Caco-2 (cell line): ENCODE results near the gene KCNC1. TPM values are rescaled to one million over a fixed set of nuclear protein-coding genes. Genes with fewer than 3 reads are reported as not detected.

Source experiments
- BruUV-seq: library from RNA; stranded (reverse); fragments of 400-500 nt; replicated peaks from 2 replicates; lab custom pipeline; 2021; lab: Mats Ljungman, UMichigan
- CTCF ChIA-PET: fragments of 300-600 bp; sonication (Branson Sonifier 250); formaldehyde crosslinking; loops from one replicate; lab custom pipeline; 2022; ENCODE audit warnings: antibody characterized with exemption; lab: Charles Lee
- POLR2A ChIA-PET: fragments of 300-600 bp; sonication (Branson Sonifier 250); formaldehyde crosslinking; loops from one replicate; lab custom pipeline; 2022; ENCODE audit warnings: antibody characterized with exemption; lab: Charles Lee
- DNase-seq, 2 experiments: peaks; one replicate each; pipeline versions ENCODE4 v3.0.0 to v3.0.0-alpha.2; 2020 to 2022
- H3K27me3 ChIP-seq: replicated peaks from 2 replicates; pipeline ENCODE4 v1.6.0; 2011; ENCODE audit warnings: low read length; ENCODE audit not compliant: control insufficient read depth, insufficient read depth
- H3K36me3 ChIP-seq: 2 replicates; pipeline ENCODE4 v1.5.1; 2011; ENCODE audit warnings: low read length; ENCODE audit not compliant: control insufficient read depth, insufficient read depth
- H3K4me1 ChIP-seq: fragments of 250-450 bp; sonication (Bioruptor Pico); 2 replicates; pipeline ENCODE4 v1.5.1; 2020; ENCODE audit warnings: mild to moderate bottlenecking
- H3K4me3 ChIP-seq: 2 replicates; pipeline ENCODE4 v1.5.1; 2011; ENCODE audit warnings: low read depth, mild to moderate bottlenecking, control low read depth, low read length
- H3K9me3 ChIP-seq: fragments of 250-450 bp; sonication (Bioruptor Pico); 2 replicates; pipeline ENCODE4 v1.5.1; 2020; ENCODE audit warnings: mild to moderate bottlenecking, moderate library complexity
- H3K27ac Mint-ChIP-seq: one replicate; pipeline ENCODE4 v1.8.0; 2022; ENCODE audit warnings: mixed read lengths; ENCODE audit not compliant: unreplicated experiment
- H3K27me3 Mint-ChIP-seq: one replicate; pipeline ENCODE4 v1.8.0; 2022; ENCODE audit warnings: mixed read lengths; ENCODE audit not compliant: insufficient read depth, unreplicated experiment
- H3K36me3 Mint-ChIP-seq: one replicate; pipeline ENCODE4 v1.8.0; 2022; ENCODE audit warnings: mild to moderate bottlenecking, mixed read lengths; ENCODE audit not compliant: insufficient read depth, unreplicated experiment
- H3K4me1 Mint-ChIP-seq: one replicate; pipeline ENCODE4 v1.8.0; 2022; ENCODE audit warnings: low read depth, mixed read lengths; ENCODE audit not compliant: unreplicated experiment
- H3K4me3 Mint-ChIP-seq: one replicate; pipeline ENCODE4 v1.8.0; 2022; ENCODE audit warnings: mild to moderate bottlenecking, moderate library complexity, mixed read lengths; ENCODE audit not compliant: unreplicated experiment
- H3K9me3 Mint-ChIP-seq: one replicate; pipeline ENCODE4 v1.8.0; 2022; ENCODE audit warnings: mixed read lengths; ENCODE audit not compliant: unreplicated experiment
- intact Hi-C: fragments of 100-400 bp; cut with micrococcal nuclease; formaldehyde crosslinking; loops from one replicate; pipeline ENCODE4 v1.10.0; 2022; ENCODE audit not compliant: unreplicated experiment
- total RNA-seq: library from RNA; stranded (reverse); gene quantifications from 2 replicates; pipeline ENCODE4 v1.2.3, GENCODE V29; 2022
- TF ChIP-seq, protein P1 (sequence below), 2 experiments: fragments of 200-600 bp in 1 of 2; IDR thresholded peaks; 1 replicate in 1 of 2; 2 replicates in 1 of 2; pipeline versions ENCODE4 v1.5.1 to v1.8.0; 2011 to 2022; ENCODE audit warnings: antibody characterized with exemption in 1 of 2, control low read depth in 1 of 2, inconsistent platforms in 1 of 2, low read depth in 1 of 2, low read length in 1 of 2, mild to moderate bottlenecking in 1 of 2, moderate library complexity in 1 of 2; ENCODE audit not compliant: insufficient read depth in 1 of 2, severe bottlenecking in 1 of 2, unreplicated experiment in 1 of 2

The KCNC1 gene
- total RNA-seq, 1 experiment from 2014 or later: 0.07 TPM

DNA sequence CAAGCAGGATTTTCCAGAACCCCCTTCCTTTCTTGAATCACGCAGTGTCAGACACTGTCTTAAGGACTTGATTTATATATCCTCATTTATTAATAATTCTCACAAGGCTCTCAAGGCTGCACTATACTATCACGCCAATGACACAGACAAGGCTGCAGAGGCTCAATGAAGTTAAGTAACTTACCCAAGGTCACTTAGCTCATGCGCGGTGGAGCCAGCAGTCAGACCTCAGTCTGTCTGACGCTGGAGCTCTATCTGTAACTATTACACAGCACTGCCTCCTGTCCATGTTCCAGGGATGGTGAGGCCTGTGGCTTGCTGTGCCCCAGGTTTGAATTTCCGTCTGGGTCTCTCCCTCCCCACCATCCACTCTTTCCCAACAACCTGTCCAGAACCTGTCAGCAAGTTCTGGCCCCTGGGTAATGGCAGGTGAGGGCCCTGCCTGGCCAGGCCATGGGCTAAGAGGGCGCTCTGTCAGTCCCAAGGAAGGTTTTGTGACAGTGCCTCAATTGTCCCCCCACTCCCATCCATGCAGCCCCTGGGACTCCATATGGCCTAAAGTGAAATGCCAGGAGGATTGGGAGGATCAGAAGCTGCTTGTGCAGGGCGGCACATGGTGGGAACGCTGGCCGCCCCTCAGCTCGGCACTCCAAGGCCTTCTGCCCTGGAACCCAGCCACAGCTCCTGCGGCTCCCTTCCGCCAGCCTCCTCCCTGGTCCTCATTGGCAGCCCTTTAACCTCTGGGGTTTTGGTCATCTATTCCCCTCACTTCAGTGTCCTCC is 8.6 kb downstream of the KCNC1 start:
- H3K4me1 ChIP-seq: no peaks in the 10 kb centered on the region
- H3K4me3 ChIP-seq: no peak overlapping the region
- Mint-ChIP-seq H3K27me3 (peaks cover 20% of the 10 kb centered on the region), H3K4me1 (no peaks in the 10 kb centered on the region), H3K4me3 (no peak overlapping the region), H3K36me3 (no peaks in the 10 kb centered on the region), H3K27ac (no peak overlapping the region), H3K9me3 (no peaks in the 10 kb centered on the region)
- H3K36me3 ChIP-seq: no peaks in the 10 kb centered on the region
- no peaks in the 10 kb centered on the region; the same call in 1 of the 2 replicates for H3K27me3 ChIP-seq
- peak in 1 of 2 experiments; percentile 9 for DNase-seq
- intact Hi-C loops: no loop called here
- ChIA-PET POLR2A (no interaction called here), CTCF (interaction anchor here (0.8 kb wide), 1 partner anchor 12 kb away, joined by 3 read pairs; no protein-coding TSS in a partner anchor)
- no TSS peak for BruUV-seq
- no peaks in the 10 kb centered on the region for H3K9me3 ChIP-seq
- TF ChIP-seq, protein P1, sequence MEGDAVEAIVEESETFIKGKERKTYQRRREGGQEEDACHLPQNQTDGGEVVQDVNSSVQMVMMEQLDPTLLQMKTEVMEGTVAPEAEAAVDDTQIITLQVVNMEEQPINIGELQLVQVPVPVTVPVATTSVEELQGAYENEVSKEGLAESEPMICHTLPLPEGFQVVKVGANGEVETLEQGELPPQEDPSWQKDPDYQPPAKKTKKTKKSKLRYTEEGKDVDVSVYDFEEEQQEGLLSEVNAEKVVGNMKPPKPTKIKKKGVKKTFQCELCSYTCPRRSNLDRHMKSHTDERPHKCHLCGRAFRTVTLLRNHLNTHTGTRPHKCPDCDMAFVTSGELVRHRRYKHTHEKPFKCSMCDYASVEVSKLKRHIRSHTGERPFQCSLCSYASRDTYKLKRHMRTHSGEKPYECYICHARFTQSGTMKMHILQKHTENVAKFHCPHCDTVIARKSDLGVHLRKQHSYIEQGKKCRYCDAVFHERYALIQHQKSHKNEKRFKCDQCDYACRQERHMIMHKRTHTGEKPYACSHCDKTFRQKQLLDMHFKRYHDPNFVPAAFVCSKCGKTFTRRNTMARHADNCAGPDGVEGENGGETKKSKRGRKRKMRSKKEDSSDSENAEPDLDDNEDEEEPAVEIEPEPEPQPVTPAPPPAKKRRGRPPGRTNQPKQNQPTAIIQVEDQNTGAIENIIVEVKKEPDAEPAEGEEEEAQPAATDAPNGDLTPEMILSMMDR (IDR thresholded peaks at IDR 0.05; ENCODE audit: insufficient read depth in 1 of 2, low read depth in 1 of 2, low read length in 1 of 2, severe bottlenecking in 1 of 2, unreplicated experiment in 1 of 2): no peak

DNA sequence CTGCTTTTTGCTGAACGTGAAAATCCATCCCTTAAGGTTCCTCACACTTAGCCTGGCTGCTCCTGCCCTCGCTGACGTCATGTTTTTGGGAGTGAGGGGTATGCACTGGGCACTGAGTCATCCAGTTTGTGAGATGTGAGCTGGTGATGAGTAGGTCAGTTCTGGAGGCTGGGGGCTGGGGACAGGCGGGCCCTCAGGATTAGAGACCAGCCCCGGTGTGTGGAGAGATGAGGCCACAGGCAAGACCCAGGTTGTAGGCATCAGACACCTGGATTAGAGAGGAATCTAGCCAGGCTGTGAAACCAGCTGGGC is 9.2 kb downstream of the KCNC1 start:
- no peaks in the 10 kb centered on the region for H3K4me1 Mint-ChIP-seq
- DNase-seq: no peak
- H3K27ac Mint-ChIP-seq: no peak overlapping the region
- no peaks in the 10 kb centered on the region for H3K36me3 Mint-ChIP-seq
- Histone ChIP-seq H3K4me3 (no peak overlapping the region), H3K4me1 (no peaks in the 10 kb centered on the region), H3K36me3 (no peaks in the 10 kb centered on the region), H3K27me3 (no peaks in the 10 kb centered on the region; the same call in 1 of the 2 replicates), H3K9me3 (no peaks in the 10 kb centered on the region)
- CTCF ChIA-PET: interaction anchor here (1.3 kb wide), 1 partner anchor 13 kb away, joined by 8 read pairs; no protein-coding TSS in a partner anchor
- BruUV-seq: no TSS peak
- POLR2A ChIA-PET: no interaction called here
- TF ChIP-seq, protein P1 (IDR thresholded peaks at IDR 0.05; ENCODE audit: insufficient read depth in 1 of 2, low read depth in 1 of 2, low read length in 1 of 2, severe bottlenecking in 1 of 2, unreplicated experiment in 1 of 2): no peak
- H3K9me3 Mint-ChIP-seq: no peaks in the 10 kb centered on the region
- peaks cover 20% of the 10 kb centered on the region for H3K27me3 Mint-ChIP-seq
- no peak overlapping the region for H3K4me3 Mint-ChIP-seq
- intact Hi-C loops: no loop called here

DNA sequence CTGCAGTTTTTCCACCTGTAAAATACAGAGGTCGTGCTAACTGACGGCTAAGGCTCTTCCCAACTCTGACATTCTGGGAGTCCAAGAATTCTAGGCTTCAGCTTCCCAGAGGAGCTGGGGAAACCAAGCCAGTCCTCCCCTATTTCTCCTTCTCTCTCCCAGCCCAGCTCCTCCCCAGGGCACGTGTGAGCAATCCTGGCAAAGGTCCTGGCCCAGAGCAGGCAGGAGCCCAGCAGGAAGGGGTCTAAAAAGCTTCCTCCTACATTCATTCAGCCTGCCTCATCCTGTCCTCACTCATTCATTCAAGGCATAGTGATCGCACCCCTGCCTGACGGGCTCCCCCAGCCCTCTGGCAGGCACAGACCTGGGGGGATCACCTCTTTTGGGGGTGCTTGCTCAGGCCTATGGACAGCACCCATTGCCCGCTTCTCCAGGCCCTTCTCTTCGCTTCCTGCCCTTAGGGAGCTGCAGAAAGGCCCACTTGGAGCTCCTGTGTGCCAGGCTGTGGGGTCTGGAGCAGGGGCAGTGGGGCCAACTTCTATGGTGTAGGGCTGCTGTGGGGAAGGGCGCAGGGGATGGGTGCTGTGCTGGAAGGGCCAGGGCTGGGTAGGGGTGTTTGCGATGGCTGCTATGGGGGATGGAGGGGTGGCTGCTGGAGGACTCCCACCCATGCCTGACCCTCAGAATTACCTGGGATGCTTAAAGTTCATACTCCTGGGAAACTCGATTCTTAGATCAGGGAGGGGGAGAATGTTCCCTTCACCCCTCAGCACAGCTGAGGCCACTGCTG is 9.8 kb downstream of the KCNC1 start:
- Histone ChIP-seq H3K27me3 (no peaks in the 10 kb centered on the region; the same call in 1 of the 2 replicates), H3K4me1 (no peaks in the 10 kb centered on the region), H3K4me3 (no peak overlapping the region), H3K9me3 (no peaks in the 10 kb centered on the region), H3K36me3 (no peaks in the 10 kb centered on the region)
- peak in 1 of 2 experiments; percentile 29 for DNase-seq
- H3K36me3 Mint-ChIP-seq: no peaks in the 10 kb centered on the region
- no peak overlapping the region for H3K27ac Mint-ChIP-seq
- intact Hi-C loops: no loop called here
- H3K27me3 Mint-ChIP-seq: peaks cover 20% of the 10 kb centered on the region
- TF ChIP-seq, protein P1 (IDR thresholded peaks at IDR 0.05; ENCODE audit: insufficient read depth in 1 of 2, low read depth in 1 of 2, low read length in 1 of 2, severe bottlenecking in 1 of 2, unreplicated experiment in 1 of 2): no peak
- BruUV-seq: no TSS peak
- H3K4me3 Mint-ChIP-seq: no peak overlapping the region
- ChIA-PET POLR2A (no interaction called here), CTCF (interaction anchor here (1.3 kb wide), 1 partner anchor 13 kb away, joined by 8 read pairs; no protein-coding TSS in a partner anchor)
- no peaks in the 10 kb centered on the region for H3K4me1 Mint-ChIP-seq
- no peaks in the 10 kb centered on the region for H3K9me3 Mint-ChIP-seq
